Right lobe of liver (tissue), 6 donors: Measurements from ENCODE around the gene GTF2IRD1. TPM values are rescaled to one million over a fixed set of nuclear protein-coding genes. Genes with fewer than 3 reads are reported as not detected.

Experiments
- ATAC-seq, 4 donors: fragments of 200-7000 bp; cut with Tn5 transposase; one replicate each; pipeline ENCODE4 v1.9.1; 2020; ENCODE audit warnings: mild to moderate bottlenecking in 4 of 4, moderate library complexity in 4 of 4
- DNase-seq, 3 donors: peaks; one replicate each; pipeline ENCODE4 v3.0.0-alpha.2; 2020
- H3K27ac ChIP-seq, 3 donors: fragments of 200-600 bp; one replicate each; pipeline ENCODE4 v1.8.0; 2022
- H3K27me3 ChIP-seq, 2 donors: fragments of 200-600 bp; one replicate each; pipeline ENCODE4 v1.8.0; 2022
- H3K36me3 ChIP-seq, 4 donors: fragments of 200-600 bp; sonication (generic) in 1 of 4; one replicate each; pipeline versions ENCODE4 v1.5.1 to v1.8.0; 2017 to 2022; ENCODE audit warnings: control low read depth in 1 of 4
- H3K4me1 ChIP-seq, 4 donors: fragments of 200-600 bp; sonication (generic) in 1 of 4; one replicate each; pipeline versions ENCODE4 v1.5.1 to v1.8.0; 2017 to 2022; ENCODE audit warnings: control low read depth in 1 of 4
- H3K4me3 ChIP-seq, 3 donors: fragments of 200-600 bp; one replicate each; pipeline ENCODE4 v1.8.0; 2022
- H3K9me3 ChIP-seq, 4 donors: fragments of 200-600 bp; sonication (generic) in 1 of 4; one replicate each; pipeline versions ENCODE4 v1.5.1 to v1.8.0; 2017 to 2022; ENCODE audit warnings: control low read depth in 1 of 4
- POLR2A ChIP-seq: fragments of 450-650 bp; IDR thresholded peaks from one replicate; pipeline ENCODE4 v1.6.1; 2017; ENCODE audit warnings: antibody characterized with exemption, mild to moderate bottlenecking
- WGBS: methylation state at CpG from one replicate; pipeline ENCODE4 v1.1.6; 2018; ENCODE audit warnings: low coverage, low lambda C conversion rate; ENCODE audit not compliant: insufficient coverage; ENCODE audit errors: missing lambda C conversion rate; 5-methylcytosine and 5-hydroxymethylcytosine counted together
- intact Hi-C, 2 donors: fragments of 100-400 bp; cut with DNase I; formaldehyde crosslinking; loops; one replicate each; pipeline versions ENCODE4 v1.11.2 to v1.14.1; 2022
- total RNA-seq, 6 experiments: library from RNA; depleted of rRNA in 2 of 6; stranded (reverse); fragments of >200 nt in 2 of 6; fragmentation: NEBNext Ultra II Directional in 3 of 6; extraction: Animal tissue kit (Norgen Biotek cat#: 25700) in 3 of 6; gene quantifications; one replicate each; pipeline versions ENCODE4 v1.1.0 to v1.2.4, GENCODE V29; 2016 to 2023
- TF ChIP-seq, protein P1 (sequence below), 4 donors: fragments of 200-600 bp in 3 of 4; fragments of 450-650 bp in 1 of 4; IDR thresholded peaks; one replicate each; pipeline versions ENCODE4 v1.5.1 to v1.8.0; 2016 to 2022; ENCODE audit warnings: antibody characterized with exemption in 4 of 4, mild to moderate bottlenecking in 2 of 4
- donor health status: DM: no; HTN: yes; CAD: no.
- donor health status: DM: no; HTN: no; CAD: no.
- donor health status: DM: no; HTN: no; CAD: no.
- donor health status: DM: no; HTN: yes; CAD: no.
- donor health status: DM: no; HTN: yes; CAD: no.

The GTF2IRD1 gene
- total RNA-seq, 6 experiments from 2014 or later = 1.9 to 9.8 (median 6.5) TPM

DNA sequence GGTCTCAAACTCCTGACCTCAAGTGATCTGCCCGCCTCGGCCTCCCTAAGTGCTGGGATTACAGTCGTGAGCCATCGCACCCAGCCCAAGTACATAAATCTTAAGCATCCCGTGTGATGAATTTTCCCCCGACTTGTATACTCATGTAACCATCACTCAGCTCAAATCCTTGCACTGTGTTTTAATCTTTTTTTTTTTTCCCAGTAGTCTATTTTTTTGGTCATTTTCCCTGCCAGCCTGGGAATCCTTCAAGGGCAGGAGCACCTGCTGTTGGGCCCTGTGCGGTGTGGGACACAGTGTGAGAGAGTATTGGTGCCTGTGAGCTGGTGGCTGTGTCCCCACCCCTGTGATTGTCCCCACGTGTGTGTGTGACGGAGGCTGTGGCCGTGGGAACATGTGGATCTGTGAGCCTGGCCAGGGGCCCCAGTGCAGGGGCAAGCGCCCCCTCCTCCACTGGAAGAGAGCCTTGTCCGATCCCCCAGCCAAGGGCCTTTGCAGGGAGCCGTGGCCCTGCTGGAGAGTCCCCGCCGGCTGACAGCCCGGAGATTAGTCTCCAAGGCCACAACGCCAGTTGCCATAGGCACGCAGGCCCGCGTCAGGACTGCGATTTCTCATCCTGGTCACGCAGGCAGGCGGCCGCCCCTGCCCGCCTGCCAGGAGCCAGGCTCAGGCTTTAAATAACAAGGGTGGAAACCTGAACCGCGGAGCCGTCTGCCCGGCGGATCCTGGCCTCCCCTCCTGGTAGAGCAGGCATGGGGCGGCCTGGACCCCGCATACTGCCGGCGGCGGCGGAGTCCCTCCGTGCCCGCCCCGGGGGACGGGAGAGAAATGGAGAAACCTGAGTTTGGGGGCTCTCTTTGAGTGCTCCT lies 26.5 kb downstream of the GTF2IRD1 start:
- DNase-seq = peak; percentile 69 to 81 (median 78)
- peak overlapping the region; percentile 62 to 80 (median 75) for H3K27ac ChIP-seq
- TF ChIP-seq, protein P1, sequence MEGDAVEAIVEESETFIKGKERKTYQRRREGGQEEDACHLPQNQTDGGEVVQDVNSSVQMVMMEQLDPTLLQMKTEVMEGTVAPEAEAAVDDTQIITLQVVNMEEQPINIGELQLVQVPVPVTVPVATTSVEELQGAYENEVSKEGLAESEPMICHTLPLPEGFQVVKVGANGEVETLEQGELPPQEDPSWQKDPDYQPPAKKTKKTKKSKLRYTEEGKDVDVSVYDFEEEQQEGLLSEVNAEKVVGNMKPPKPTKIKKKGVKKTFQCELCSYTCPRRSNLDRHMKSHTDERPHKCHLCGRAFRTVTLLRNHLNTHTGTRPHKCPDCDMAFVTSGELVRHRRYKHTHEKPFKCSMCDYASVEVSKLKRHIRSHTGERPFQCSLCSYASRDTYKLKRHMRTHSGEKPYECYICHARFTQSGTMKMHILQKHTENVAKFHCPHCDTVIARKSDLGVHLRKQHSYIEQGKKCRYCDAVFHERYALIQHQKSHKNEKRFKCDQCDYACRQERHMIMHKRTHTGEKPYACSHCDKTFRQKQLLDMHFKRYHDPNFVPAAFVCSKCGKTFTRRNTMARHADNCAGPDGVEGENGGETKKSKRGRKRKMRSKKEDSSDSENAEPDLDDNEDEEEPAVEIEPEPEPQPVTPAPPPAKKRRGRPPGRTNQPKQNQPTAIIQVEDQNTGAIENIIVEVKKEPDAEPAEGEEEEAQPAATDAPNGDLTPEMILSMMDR (IDR thresholded peaks at IDR 0.05) = no peak
- TF ChIP-seq POLR2A = peak; percentile 41
- intact Hi-C loops = no loop called here
- H3K4me1 ChIP-seq = peaks cover 0 to 46% (median 22%) of the 10 kb centered on the region in 4 donors
- no peaks in the 10 kb centered on the region for H3K27me3 ChIP-seq
- 31% methylated on average over 14 of the region's 40 CpGs for WGBS
- H3K36me3 ChIP-seq = no peaks in the 10 kb centered on the region
- no peaks in the 10 kb centered on the region for H3K9me3 ChIP-seq
- peak overlapping the region; percentile 18 to 37 (median 25) for H3K4me3 ChIP-seq
- peak; percentile 8 to 39 (median 34) for ATAC-seq

DNA sequence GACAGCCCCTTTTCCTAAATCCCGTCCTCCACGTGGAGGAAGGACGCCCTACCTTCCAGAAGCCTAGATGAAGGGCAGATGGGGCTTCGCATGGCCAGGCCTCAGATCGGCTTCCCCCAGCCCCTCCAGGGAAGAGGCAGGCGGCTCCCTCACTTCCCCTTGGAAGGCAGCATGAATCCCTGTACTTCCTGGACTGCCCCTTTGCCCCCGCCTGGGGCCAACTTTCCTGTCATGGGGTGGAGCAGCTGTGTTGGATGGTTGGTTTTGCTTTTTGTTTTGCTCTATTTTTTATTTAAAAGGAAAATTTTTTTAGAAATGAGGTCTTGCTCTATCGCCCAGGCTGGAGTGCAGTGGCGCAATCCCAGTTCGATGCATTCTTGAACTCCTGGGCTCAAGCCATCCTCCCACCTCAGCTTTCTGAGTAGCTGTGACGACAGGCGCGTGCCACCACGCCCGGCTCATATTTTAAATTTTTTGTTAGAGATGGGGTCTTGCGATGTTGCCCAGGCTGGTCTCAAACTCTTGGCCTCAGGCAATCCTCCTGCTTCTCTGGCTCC lies 27.2 kb downstream of the GTF2IRD1 start:
- Histone ChIP-seq H3K27me3 (no peaks in the 10 kb centered on the region), H3K27ac (peak overlapping the region; percentile 62 to 80 (median 75)), H3K36me3 (no peaks in the 10 kb centered on the region), H3K4me3 (peak overlapping the region; percentile 18 to 37 (median 25)), H3K4me1 (peaks cover 0 to 46% (median 22%) of the 10 kb centered on the region in 4 donors), H3K9me3 (no peaks in the 10 kb centered on the region)
- intact Hi-C loops = no loop called here
- DNase-seq (peak; percentile 50 to 70 (median 63)), ATAC-seq (peak; percentile 9 to 53 (median 34))
- 21% methylated on average over 10 of the region's 16 CpGs for WGBS
- TF ChIP-seq POLR2A = no peak
- TF ChIP-seq, protein P1 (IDR thresholded peaks at IDR 0.05) = no peak

DNA sequence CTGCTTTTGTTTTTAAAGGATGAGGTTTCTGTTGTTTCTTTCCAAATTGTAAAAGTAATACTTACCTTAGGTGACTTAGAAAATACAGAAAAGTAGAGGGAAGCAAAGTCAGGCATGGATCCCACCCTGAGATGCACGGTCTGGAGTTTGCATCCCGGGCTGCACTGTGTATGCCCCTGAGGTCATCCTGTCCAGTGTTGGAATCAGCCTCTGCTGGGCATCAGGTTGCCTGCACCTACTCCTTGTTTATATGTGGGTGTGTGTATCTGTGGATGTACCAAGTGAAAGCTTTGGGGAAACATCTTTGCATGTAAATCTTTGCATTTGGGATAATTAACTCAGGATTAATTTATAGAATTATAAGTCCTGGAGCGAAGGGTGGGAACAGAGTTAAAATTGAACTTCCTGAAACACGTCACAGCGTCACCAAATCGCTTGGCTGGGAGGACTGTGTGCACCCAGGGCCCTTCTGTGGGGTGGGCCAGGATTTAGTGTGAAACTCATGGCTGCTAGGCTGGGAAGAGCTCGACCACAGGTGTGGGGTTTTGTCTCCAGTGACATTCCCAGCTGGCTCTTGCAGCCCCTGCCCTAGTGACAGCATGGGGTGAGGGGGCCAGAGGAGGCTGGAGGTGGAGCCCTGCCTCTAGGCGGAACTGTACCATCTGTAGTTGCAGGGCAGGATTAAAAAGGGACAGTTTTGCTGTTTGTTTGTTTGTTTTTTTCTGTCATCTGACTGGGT lies 27.9 kb downstream of the GTF2IRD1 start:
- DNase-seq (peak in 1 of 3 donors; percentile 58), ATAC-seq (peak; percentile 18 to 43 (median 33))
- Histone ChIP-seq H3K36me3 (no peaks in the 10 kb centered on the region), H3K27ac (peak overlapping the region; percentile 62 to 80 (median 75)), H3K9me3 (no peaks in the 10 kb centered on the region), H3K27me3 (no peaks in the 10 kb centered on the region), H3K4me1 (peaks cover 0 to 46% (median 22%) of the 10 kb centered on the region in 4 donors), H3K4me3 (no peak overlapping the region)
- TF ChIP-seq, protein P1 (IDR thresholded peaks at IDR 0.05) = peak in 1 of 4 donors; percentile 12
- no peak for TF ChIP-seq POLR2A
- whole genome bisulfite sequencing = 37% methylated on average over 5 of the region's 8 CpGs
- intact Hi-C loops = no loop called here

DNA sequence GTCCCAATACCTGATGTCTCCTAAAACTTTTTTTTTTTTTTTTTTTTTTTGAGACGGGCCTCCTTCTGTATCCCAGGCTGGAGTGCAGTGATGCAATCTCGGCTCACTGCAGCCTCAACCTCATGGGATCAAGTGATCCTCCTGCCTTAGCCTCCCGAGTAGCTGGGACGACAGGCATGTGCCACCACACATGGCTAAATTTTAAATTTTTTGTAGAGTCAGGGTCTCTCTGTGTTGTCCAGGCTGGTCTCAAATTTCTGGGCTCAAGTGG lies 28.4 kb downstream of the GTF2IRD1 start:
- H3K4me1 ChIP-seq = peaks cover 0 to 46% (median 22%) of the 10 kb centered on the region in 4 donors

More for the DNA sequence above, 28.4 kb downstream of the GTF2IRD1 start:
- H3K27ac ChIP-seq = peak overlapping the region in 2 of 3 donors; percentile 29 to 74
- WGBS = 79% methylated on average over 4 of the region's 4 CpGs
- TF ChIP-seq POLR2A = no peak
- TF ChIP-seq, protein P1 (IDR thresholded peaks at IDR 0.05) = no peak
- H3K36me3 ChIP-seq = no peaks in the 10 kb centered on the region
- ATAC-seq (no peak), DNase-seq (no peak)
- no peaks in the 10 kb centered on the region for H3K27me3 ChIP-seq
- H3K4me3 ChIP-seq = no peak overlapping the region
- H3K9me3 ChIP-seq = no peaks in the 10 kb centered on the region
- intact Hi-C loops = no loop called here
